Measurements from ENCODE around the gene HMGCS1.
"Not testable (repeated sequence)": the region's sequence is repeated elsewhere in the genome, so short reads cannot be mapped to it uniquely, and the experiment has no call there.

HMGCS1 gene

DNA sequence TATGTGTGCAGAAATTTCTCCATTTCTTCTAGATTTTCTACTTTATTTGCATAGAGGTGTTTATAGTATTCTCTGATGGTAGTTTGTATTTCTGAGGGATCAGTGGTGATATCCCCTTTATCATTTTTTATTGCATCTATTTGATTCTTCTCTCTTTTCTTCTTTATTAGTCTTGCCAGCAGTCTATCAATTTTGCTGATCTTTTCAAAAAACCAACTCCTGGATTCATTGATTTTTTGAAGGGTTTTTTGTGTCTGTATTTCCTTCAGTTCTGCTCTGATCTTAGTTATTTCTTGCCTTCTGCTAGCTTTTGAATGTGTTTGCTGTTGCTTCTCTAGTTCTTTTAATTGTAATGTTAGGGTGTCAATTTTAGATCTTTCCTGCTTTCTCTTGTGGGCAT is 12.4 kb upstream of the HMGCS1 start:
- DNase-seq; H3K36me3 Mint-ChIP-seq; H3K4me3 Mint-ChIP-seq; H3K27ac Mint-ChIP-seq; H3K4me1 Mint-ChIP-seq; H3K9me3 Mint-ChIP-seq; ATAC-seq (replicated peaks): not testable (repeated sequence)
- H3K27me3 Mint-ChIP-seq = peaks cover 10 to 15% of the 10 kb centered on the region in 2 donors

DNA sequence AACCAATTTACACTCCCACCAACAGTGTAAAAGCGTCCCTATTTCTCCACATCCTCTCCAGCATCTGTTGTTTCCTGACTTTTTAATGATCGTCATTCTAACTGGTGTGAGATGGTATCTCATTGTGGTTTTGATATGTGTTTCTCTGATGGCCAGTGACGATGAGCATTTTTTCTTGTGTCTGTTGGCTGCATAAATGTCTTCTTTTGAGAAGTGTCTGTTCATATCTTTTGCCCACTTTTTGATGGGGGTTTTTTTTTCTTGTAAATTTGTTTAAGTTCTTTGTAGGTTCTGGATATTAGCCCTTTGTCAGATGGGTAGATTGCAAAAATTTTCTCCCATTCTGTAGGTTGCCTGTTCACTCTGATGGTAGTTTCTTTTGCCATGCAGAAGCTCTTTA is 10.3 kb upstream of the HMGCS1 start:
- not testable (repeated sequence) for DNase-seq; ATAC-seq (replicated peaks); H3K4me1 Mint-ChIP-seq; H3K9me3 Mint-ChIP-seq; H3K4me3 Mint-ChIP-seq; H3K36me3 Mint-ChIP-seq; H3K27ac Mint-ChIP-seq
- peaks cover 10 to 15% of the 10 kb centered on the region in 2 donors for H3K27me3 Mint-ChIP-seq

DNA sequence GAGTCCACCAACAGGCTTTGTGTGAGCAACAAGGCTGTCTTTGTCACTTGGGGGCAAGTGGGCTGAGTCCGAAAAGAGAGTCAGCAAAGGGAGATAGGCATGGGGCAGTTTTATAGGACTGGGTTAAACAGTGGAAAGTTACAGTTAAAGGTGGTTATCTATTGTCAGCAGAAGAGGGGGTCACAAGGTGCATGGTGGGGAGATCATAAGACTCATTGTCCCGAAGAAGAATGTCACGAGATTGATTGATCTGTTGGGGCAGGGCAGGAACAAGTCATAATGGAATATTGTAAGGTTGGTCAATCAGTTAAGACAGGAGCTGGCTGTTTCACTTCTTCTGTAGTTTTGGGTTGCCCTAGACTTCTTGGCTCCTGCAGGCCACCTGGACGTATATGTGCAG is 7.6 kb upstream of the HMGCS1 start:
- H3K27me3 Mint-ChIP-seq = peaks cover under 1 to 4% of the 10 kb centered on the region in 2 donors
- H3K36me3 Mint-ChIP-seq = peaks cover 0 to 1% of the 10 kb centered on the region in 2 donors
- ATAC-seq (replicated peaks) (no peak), DNase-seq (no peak)
- no peak overlapping the region for H3K4me3 Mint-ChIP-seq
- H3K27ac Mint-ChIP-seq = peak overlapping the region; percentile 6
- no peaks in the 10 kb centered on the region for H3K9me3 Mint-ChIP-seq
- H3K4me1 Mint-ChIP-seq = peaks cover 4 to 6% of the 10 kb centered on the region in 2 donors

DNA sequence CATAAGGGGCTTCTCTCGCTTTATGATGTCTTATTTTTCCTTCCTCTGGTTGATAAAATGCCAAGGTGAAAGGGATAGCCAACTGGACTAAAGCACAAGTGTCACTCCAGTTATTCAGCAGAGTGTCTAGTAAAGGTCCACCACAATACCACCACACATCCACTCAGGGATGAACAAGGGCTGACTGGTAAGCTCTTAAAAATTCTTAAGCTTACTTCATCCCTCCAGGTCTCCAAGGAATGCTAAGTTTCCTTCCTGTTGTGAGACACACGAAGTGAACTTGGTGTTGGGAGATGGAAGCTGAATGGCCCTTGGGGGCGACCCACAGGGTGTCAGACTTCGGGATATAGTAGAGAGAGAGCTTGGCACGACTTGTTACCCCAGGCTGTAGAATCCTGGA is 3.2 kb upstream of the HMGCS1 start:
- H3K27me3 Mint-ChIP-seq = no peaks in the 10 kb centered on the region

DNA sequence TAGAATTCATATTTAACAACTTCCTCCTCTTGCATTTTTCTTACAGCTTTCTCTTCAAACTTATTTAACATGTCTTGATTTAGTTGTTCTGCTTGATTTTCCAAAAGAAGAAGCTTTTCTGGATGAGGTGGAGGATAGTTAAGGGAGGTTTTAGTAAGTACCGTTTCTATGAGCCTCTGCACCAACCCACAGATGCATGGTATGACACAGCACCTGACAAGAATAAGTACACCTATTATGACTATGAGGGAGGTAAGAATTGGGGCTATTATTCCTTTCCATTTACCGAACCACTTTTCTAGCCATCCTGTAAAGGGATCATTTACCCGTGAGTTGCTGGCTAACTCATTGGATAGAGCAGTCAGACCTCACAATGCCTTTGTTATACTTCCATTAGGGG is 2.5 kb upstream of the HMGCS1 start:
- Mint-ChIP-seq H3K36me3 (peaks cover 13 to 30% of the 10 kb centered on the region in 2 donors), H3K27ac (peak overlapping the region; percentile 11), H3K9me3 (peaks cover 5% of the 10 kb centered on the region in 2 donors), H3K27me3 (no peaks in the 10 kb centered on the region), H3K4me3 (no peak overlapping the region), H3K4me1 (peaks cover 30 to 46% of the 10 kb centered on the region in 2 donors)
- no peak for DNase-seq
- ATAC-seq (replicated peaks) = no peak

More for the DNA sequence above, 3.2 kb upstream of the HMGCS1 start:
- H3K27ac Mint-ChIP-seq = peak overlapping the region; percentile 43
- ATAC-seq (replicated peaks) (no peak), DNase-seq (no peak)
- H3K9me3 Mint-ChIP-seq = peaks cover 5% of the 10 kb centered on the region in 2 donors
- H3K36me3 Mint-ChIP-seq = peaks cover 13 to 30% of the 10 kb centered on the region in 2 donors
- H3K4me1 Mint-ChIP-seq = peaks cover 33 to 45% of the 10 kb centered on the region in 2 donors
- H3K4me3 Mint-ChIP-seq = no peak overlapping the region

DNA sequence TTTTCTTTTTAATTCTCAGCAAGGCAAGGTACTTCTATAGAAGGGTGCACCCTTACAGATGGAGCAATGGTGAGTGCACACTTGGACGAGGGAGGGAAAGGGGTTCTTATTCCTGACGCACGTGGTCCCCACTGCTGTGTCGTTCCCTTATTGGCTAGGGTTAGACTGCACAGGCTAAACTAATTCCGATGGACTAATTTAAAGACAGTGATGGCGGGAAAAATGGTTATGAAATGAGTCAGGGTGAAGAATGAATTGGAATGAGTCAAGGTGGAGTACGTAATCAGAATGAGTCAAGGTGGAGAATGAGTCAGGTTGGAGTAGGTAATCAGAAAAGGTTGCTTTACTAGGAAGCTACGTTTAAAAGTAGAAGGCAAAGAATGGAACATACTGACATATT is 2.1 kb upstream of the HMGCS1 start:
- no peak for ATAC-seq (replicated peaks)
- no peak for DNase-seq
- Mint-ChIP-seq H3K36me3 (peaks cover 13 to 30% of the 10 kb centered on the region in 2 donors), H3K4me3 (no peak overlapping the region), H3K27ac (peak overlapping the region; percentile 72), H3K4me1 (peaks cover 30 to 47% of the 10 kb centered on the region in 2 donors), H3K27me3 (no peaks in the 10 kb centered on the region), H3K9me3 (peaks cover 5% of the 10 kb centered on the region in 2 donors)

DNA sequence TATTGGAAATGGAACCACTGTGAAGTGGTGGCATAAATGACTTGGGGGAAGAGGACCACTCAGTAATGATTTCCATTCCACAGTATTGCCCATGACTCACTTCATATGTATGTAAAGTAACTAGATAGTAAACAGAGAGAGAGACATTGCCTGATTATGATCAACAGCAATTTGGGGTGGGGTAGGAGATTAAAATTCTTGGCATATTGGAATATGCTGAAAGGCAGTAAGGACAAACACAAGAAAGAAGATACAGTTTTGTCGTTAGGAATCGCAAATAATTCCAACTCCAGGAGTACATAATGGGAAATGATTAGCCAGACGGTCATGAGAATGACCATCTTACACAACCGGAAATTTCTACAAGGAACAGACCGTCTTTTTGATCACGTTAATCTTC is 1.5 kb upstream of the HMGCS1 start:
- H3K4me1 Mint-ChIP-seq = peaks cover 32 to 52% of the 10 kb centered on the region in 2 donors
- DNase-seq (no peak), ATAC-seq (replicated peaks) (no peak)
- peaks cover 5% of the 10 kb centered on the region in 2 donors for H3K9me3 Mint-ChIP-seq
- no peak overlapping the region for H3K4me3 Mint-ChIP-seq
- H3K27ac Mint-ChIP-seq = peak overlapping the region; percentile 99
- no peaks in the 10 kb centered on the region for H3K27me3 Mint-ChIP-seq
- H3K36me3 Mint-ChIP-seq = peaks cover 13 to 30% of the 10 kb centered on the region in 2 donors

DNA sequence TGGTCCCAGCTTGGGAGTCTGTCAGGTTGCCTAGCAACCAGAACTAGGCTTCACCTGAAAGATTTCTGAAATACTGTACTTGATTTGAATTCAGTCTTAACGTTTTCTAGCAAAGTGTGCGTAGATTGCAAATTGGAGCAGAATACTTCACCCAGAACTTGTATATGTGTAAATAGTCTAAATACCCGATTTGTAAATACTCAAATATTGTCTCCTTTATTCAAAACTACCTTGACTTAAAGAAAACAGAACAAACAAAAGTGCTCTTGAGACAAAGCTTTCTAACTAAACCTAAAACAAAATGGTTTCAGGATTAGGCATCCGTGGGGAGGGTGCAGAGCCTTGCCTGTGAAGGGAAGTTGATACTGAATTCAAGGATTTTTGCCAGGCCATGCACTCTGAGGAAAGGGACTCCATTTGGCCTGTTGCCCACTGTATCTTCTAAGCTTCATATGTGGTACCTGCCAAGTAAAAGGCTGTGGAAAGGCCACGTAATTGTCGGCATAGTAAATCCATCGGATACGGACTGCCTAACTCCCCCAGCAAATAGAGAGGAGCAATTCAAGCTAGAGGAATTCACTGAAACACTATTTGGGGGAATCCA is 744 bp upstream of the HMGCS1 start:
- Mint-ChIP-seq H3K27ac (peak overlapping the region; percentile 99), H3K4me1 (peaks cover 38 to 60% of the 10 kb centered on the region in 2 donors)
- no peak for DNase-seq

DNA sequence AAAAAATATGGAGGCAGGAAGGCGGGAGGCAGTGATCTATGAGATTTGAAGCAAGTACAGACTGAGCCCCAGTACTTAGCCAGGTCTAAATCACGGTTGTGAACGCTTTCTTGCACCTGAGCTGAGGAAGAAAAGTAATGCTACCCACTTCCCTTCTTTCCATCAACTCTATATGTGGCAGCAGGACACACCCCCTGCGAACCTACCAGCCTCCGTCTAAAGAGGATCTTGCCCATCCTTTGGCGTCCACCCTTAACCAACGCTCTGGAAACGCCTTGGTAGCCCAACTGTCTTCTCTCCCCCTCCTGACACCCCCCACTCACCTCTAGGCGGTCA is 545 bp downstream of the HMGCS1 start:
- Mint-ChIP-seq H3K27ac (peak overlapping the region; percentile 99), H3K36me3 (peaks cover 20 to 36% of the 10 kb centered on the region in 2 donors), H3K27me3 (no peaks in the 10 kb centered on the region), H3K4me1 (peaks cover 37 to 68% of the 10 kb centered on the region in 2 donors), H3K4me3 (peak overlapping the region; percentile 93 to 99), H3K9me3 (peaks cover 5% of the 10 kb centered on the region in 2 donors)
- no peak for DNase-seq
- peak; percentile 24 to 30 for ATAC-seq (replicated peaks)

More for the DNA sequence above, 744 bp upstream of the HMGCS1 start:
- Mint-ChIP-seq H3K9me3 (peaks cover 5% of the 10 kb centered on the region in 2 donors), H3K4me3 (peak overlapping the region; percentile 93 to 99), H3K36me3 (peaks cover 20 to 36% of the 10 kb centered on the region in 2 donors), H3K27me3 (no peaks in the 10 kb centered on the region)
- no peak for ATAC-seq (replicated peaks)

DNA sequence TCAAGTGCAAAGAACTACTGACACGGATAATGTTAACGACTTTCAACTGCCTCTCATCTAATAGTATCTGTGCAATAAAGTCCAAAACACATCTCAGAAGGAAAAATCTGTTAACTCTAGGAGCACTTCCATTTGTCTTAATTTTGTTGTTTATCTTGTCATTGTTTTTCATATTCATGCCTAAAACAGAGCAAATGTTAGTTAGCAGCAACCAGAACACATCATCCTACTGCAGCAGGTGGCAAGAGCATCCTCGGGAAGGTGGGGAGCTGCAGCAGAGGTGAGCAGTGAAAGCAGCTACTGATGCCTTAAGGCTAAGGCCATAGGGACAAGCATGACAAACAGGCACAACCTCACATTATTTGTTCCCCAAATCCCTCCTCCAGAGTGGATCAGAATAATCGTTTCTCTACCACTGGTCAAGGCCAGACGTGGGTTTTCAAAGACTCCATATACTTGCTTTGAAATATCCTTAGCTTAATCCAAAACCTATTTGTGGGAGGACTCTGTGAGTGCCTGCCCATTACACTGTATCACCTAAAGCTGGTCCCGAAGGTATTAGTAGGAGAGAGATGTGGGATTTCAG is 1.0 kb downstream of the HMGCS1 start:
- no peak for DNase-seq
- peaks cover 37 to 69% of the 10 kb centered on the region in 2 donors for H3K4me1 Mint-ChIP-seq
- H3K27ac Mint-ChIP-seq = peak overlapping the region; percentile 99
- peaks cover 20 to 36% of the 10 kb centered on the region in 2 donors for H3K36me3 Mint-ChIP-seq
- peak overlapping the region; percentile 93 to 99 for H3K4me3 Mint-ChIP-seq
- H3K9me3 Mint-ChIP-seq = peaks cover 5% of the 10 kb centered on the region in 2 donors
- no peaks in the 10 kb centered on the region for H3K27me3 Mint-ChIP-seq
- ATAC-seq (replicated peaks) = no peak

DNA sequence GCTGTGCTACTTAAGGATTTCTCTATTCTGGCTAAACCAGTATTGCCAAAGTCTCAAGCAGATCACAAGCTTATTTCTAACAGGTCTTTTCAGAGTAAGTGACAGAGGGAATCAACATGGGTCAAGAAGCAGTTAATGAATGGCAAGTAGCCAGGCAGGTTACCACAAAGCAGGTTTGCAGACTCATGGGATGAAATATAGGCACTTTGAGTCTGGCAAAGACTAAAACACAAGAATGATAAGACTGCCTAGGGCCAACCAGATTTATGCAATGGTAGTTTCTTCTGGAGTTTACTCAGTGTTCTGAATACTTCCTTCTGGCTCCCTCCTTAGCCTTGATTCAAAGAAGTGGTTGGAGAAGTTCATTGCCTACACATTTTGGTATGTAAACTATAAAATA is 3.6 kb downstream of the HMGCS1 start:
- peaks cover 3% of the 10 kb centered on the region in 2 donors for H3K9me3 Mint-ChIP-seq

DNA sequence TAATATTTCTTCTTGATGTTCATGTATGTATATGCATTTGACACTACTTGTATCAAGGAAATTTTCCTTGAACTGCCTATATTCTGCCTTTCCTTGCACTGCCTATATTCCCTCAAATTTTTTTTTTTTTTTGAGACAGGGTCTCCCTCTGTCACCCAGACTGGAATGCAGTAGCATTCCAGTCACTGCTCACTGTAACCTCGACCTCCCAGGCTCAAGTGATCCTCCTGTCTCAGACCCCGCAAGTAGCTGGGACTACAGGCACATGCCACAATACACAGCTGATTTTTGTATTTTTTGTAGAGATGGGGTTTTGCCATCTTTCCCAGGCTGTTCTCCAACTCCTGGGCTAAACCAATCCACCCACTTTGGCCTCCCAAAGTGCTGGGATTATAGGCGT is 4.1 kb downstream of the HMGCS1 start:
- no peak overlapping the region for H3K27ac Mint-ChIP-seq

More for the DNA sequence above, 3.6 kb downstream of the HMGCS1 start:
- Mint-ChIP-seq H3K27me3 (no peaks in the 10 kb centered on the region), H3K27ac (no peak overlapping the region), H3K4me1 (peaks cover 29 to 78% of the 10 kb centered on the region in 2 donors), H3K4me3 (peak overlapping the region; percentile 42 to 65), H3K36me3 (peaks cover 21 to 40% of the 10 kb centered on the region in 2 donors)
- ATAC-seq (replicated peaks) = no peak
- DNase-seq = no peak

DNA sequence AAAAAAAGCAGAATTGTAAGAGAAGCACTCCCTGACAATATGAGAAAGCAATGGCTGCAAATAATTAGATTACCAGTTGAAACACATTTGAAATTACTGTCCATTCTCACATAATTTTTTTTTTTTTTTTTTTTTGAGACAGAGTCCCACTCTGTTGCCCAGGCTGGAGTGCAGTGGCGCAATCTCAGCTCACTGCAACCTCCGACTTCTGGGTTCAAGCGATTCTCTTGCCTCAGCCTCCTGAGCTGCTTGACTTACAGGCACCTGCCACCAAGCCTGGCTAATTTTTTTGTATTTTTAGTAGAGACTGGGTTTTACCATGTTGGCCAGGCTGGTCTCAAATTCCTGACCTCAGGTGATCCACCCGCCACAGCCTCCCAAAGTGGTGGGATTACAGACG is 6.3 kb downstream of the HMGCS1 start:
- not testable (repeated sequence) for H3K27me3 Mint-ChIP-seq; H3K9me3 Mint-ChIP-seq; H3K4me3 Mint-ChIP-seq; ATAC-seq (replicated peaks); DNase-seq; H3K27ac Mint-ChIP-seq
- Mint-ChIP-seq H3K36me3 (peaks cover 24 to 33% of the 10 kb centered on the region in 2 donors), H3K4me1 (peaks cover 23 to 82% of the 10 kb centered on the region in 2 donors)

More for the DNA sequence above, 4.1 kb downstream of the HMGCS1 start:
- Mint-ChIP-seq H3K36me3 (peaks cover 25 to 36% of the 10 kb centered on the region in 2 donors), H3K4me1 (peaks cover 25 to 78% of the 10 kb centered on the region in 2 donors), H3K27me3 (no peaks in the 10 kb centered on the region), H3K4me3 (peak overlapping the region; percentile 42 to 65), H3K9me3 (no peaks in the 10 kb centered on the region)
- no peak for DNase-seq
- ATAC-seq (replicated peaks) = no peak

DNA sequence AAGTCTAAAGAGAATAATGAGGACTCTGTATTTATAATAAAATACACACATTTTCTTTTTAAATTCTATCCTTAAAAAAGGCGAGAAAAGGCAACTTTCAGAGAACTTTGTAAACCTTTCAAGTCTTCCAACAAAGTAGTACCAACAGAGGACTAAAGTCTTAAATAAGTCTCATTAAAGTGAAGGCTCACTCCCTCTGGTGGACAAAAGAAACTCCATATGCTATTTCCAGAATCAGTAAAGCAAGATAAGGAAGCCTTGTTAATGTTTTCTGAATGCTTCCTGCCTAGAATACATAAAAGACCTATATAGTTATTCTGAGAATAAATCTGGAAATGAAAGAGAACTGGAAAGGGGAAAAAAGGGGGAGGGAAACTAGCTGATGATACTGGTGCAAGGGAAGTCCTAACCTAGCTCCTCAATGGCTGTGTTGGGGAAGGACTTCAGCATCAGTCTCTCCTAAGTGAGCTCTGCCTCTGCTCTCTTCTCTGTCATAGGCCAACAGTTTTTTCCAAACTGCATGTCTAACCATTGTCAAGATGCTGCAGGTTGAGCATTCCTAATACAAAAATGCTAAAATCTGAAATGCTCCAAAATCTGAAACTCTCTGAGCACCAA is 7.2 kb downstream of the HMGCS1 start:
- Mint-ChIP-seq H3K4me3 (no peak overlapping the region), H3K9me3 (no peaks in the 10 kb centered on the region), H3K36me3 (peaks cover 27 to 38% of the 10 kb centered on the region in 2 donors), H3K27me3 (no peaks in the 10 kb centered on the region), H3K27ac (peak overlapping the region; percentile 51), H3K4me1 (peaks cover 29 to 85% of the 10 kb centered on the region in 2 donors)
- no peak for DNase-seq
- ATAC-seq (replicated peaks) = peak; percentile 50 to 63
